HK-2 (cell line): ENCODE data around the gene RCAN3.
A peak's percentile ranks its signal among the peaks of the same experiment; 100 is the strongest.

ENCODE experiments used
- DNase-seq: peaks from one replicate; pipeline ENCODE4 v3.0.0-alpha.2; 2018; ENCODE audit not compliant: unreplicated experiment

The RCAN3 gene

GRCh38 chr1:24580756-24581155 lies 78.1 kb downstream of the RCAN3 start:
- DNase-seq = no peak

- no peak for DNase-seq
Observed at GRCh38 chr1:24584171-24584647, 81.6 kb downstream of the RCAN3 start.

GRCh38 chr1:24586119-24586518 lies 83.5 kb downstream of the RCAN3 start:
- DNase-seq = no peak

- peak; percentile 15 for DNase-seq
Observed at GRCh38 chr1:24586970-24587820, 84.6 kb downstream of the RCAN3 start.

- DNase-seq = no peak
Observed at GRCh38 chr1:24588573-24588972, 85.9 kb downstream of the RCAN3 start.

GRCh38 chr1:24589200-24589599 lies 86.6 kb downstream of the RCAN3 start:
- no peak for DNase-seq
